K562 (cell line): ENCODE measurements around the gene SLC25A21. TPM values are rescaled to one million over a fixed set of nuclear protein-coding genes. Genes with fewer than 3 reads are reported as not detected.

ENCODE experiments used
- ATAC-seq: fragments of 200-7000 bp; cut with Tn5 transposase; 3 replicates; pipeline ENCODE4 v1.9.1; 2020; ENCODE audit warnings: moderate library complexity
- BruUV-seq: library from RNA; stranded (reverse); fragments of 400-500 nt; replicated peaks from 2 replicates; lab custom pipeline; 2021; lab: Mats Ljungman, UMichigan
- CTCF ChIA-PET: fragments of 300-600 bp; formaldehyde crosslinking; extraction: SDS; loops from one replicate; lab custom pipeline; 2021; ENCODE audit warnings: low intra/inter-chr PET ratio; lab: Yijun Ruan, JAX
- POLR2A ChIA-PET: fragments of 300-600, 350-650 bp; sonication (Branson Sonifier 250); formaldehyde crosslinking; extraction: SDS; loops from one replicate; lab custom pipeline; 2021; ENCODE audit warnings: antibody characterized with exemption, inconsistent platforms; lab: Yijun Ruan, JAX
- DNase-seq, 4 experiments: peaks; one replicate each; pipeline versions ENCODE4 v3.0.0 to v3.0.0-alpha.2; 2011 to 2018; ENCODE audit warnings: low spot score in 3 of 4, mixed read lengths in 3 of 4; ENCODE audit errors: extremely low read depth in 1 of 4
- FAIRE-seq: peaks from 2 replicates; lab custom pipeline; 2011; peaks lifted over from hg19 to GRCh38; lab: Jason Lieb, UNC
- H2AFZ ChIP-seq: 2 replicates; pipeline ENCODE4 v1.6.0; 2011; ENCODE audit warnings: low read depth, low read length, control low read depth, inconsistent platforms
- H3K27ac ChIP-seq: fragments of 200-600 bp; 3 replicates; pipeline ENCODE4 v1.8.0; 2011; ENCODE audit warnings: low read depth, mild to moderate bottlenecking, control low read depth, inconsistent platforms, low read length, moderate library complexity, mixed read lengths; ENCODE audit errors: extremely low read depth
- H3K27me3 ChIP-seq, 2 experiments: fragments of 300-600 bp in 1 of 2; 2 replicates in 1 of 2; 3 replicates in 1 of 2; pipeline versions ENCODE4 v1.6.0 to v1.8.0; 2011; ENCODE audit warnings: inconsistent platforms in 2 of 2, low read length in 2 of 2, mild to moderate bottlenecking in 1 of 2, mixed read lengths in 1 of 2, moderate library complexity in 1 of 2; ENCODE audit not compliant: control insufficient read depth in 2 of 2, insufficient read depth in 2 of 2
- H3K36me3 ChIP-seq: fragments of 300-600 bp; 3 replicates; pipeline ENCODE4 v1.8.0; 2011; ENCODE audit warnings: mild to moderate bottlenecking, low read length, inconsistent platforms; ENCODE audit not compliant: control insufficient read depth, insufficient read depth
- H3K4me1 ChIP-seq, 2 experiments: fragments of 200-600 bp in 1 of 2; replicated peaks in 1 of 2; 2 replicates in 1 of 2; 3 replicates in 1 of 2; pipeline versions ENCODE4 v1.5.1 to v1.8.0; 2011; ENCODE audit warnings: inconsistent platforms in 2 of 2, low read length in 2 of 2, mild to moderate bottlenecking in 1 of 2, mixed read lengths in 1 of 2, moderate library complexity in 1 of 2; ENCODE audit not compliant: control insufficient read depth in 2 of 2, insufficient read depth in 2 of 2
- H3K4me2 ChIP-seq: 2 replicates; pipeline ENCODE4 v1.6.1; 2011; ENCODE audit warnings: low read length, control low read depth, inconsistent platforms, mixed read lengths; ENCODE audit not compliant: insufficient read depth
- H3K4me3 ChIP-seq: fragments of 200-600 bp; sonication (generic), shearing (Covaris generic); 2 replicates; pipeline ENCODE4 v1.5.1; 2016; ENCODE audit warnings: control low read depth, inconsistent platforms
- H3K79me2 ChIP-seq: fragments of 200-600 bp; 3 replicates; pipeline ENCODE4 v1.8.0; 2011; ENCODE audit warnings: low read length, inconsistent platforms; ENCODE audit not compliant: control insufficient read depth, insufficient read depth
- H3K9ac ChIP-seq, 2 experiments: 2 replicates each; pipeline versions ENCODE4 v1.6.0 to v1.6.1; 2011; ENCODE audit warnings: low read depth in 2 of 2, low read length in 2 of 2, control low read depth in 1 of 2, inconsistent platforms in 1 of 2, mild to moderate bottlenecking in 1 of 2, mixed read lengths in 1 of 2; ENCODE audit not compliant: insufficient read depth in 1 of 2
- H3K9me1 ChIP-seq: one replicate; pipeline ENCODE4 v1.6.0; 2011; ENCODE audit warnings: inconsistent platforms, mild to moderate bottlenecking, low read length, moderate library complexity; ENCODE audit not compliant: control insufficient read depth, insufficient read depth
- H3K9me3 ChIP-seq: replicated peaks from 2 replicates; pipeline ENCODE4 v1.5.1; 2011; ENCODE audit warnings: low read depth, low read length, inconsistent platforms; ENCODE audit not compliant: control insufficient read depth, insufficient read depth
- H4K20me1 ChIP-seq: replicated peaks from 2 replicates; pipeline ENCODE4 v1.6.1; 2011; ENCODE audit warnings: low read length, inconsistent platforms, mixed read lengths; ENCODE audit not compliant: control insufficient read depth, insufficient read depth
- ARID4B ChIP-seq: sonication (generic); formaldehyde crosslinking; IDR thresholded peaks from 2 replicates; pipeline ENCODE4 v1.8.0; 2022; ENCODE audit warnings: mild to moderate bottlenecking, missing genetic modification reagents
- HMBOX1 ChIP-seq: sonication (generic); IDR thresholded peaks from 2 replicates; pipeline ENCODE4 v1.6.1; 2016
- SNRNP70 ChIP-seq: fragments of 200-400 bp; formaldehyde crosslinking; optimal IDR thresholded peaks from 2 replicates; pipeline ENCODE3; 2017; ENCODE audit warnings: low read depth, low read length
- USF2 ChIP-seq: sonication (generic); formaldehyde crosslinking; IDR thresholded peaks from 2 replicates; pipeline ENCODE4 v1.5.0; 2020; ENCODE audit warnings: missing genetic modification reagents
- ZNF407 ChIP-seq: fragments of 450-650 bp; IDR thresholded peaks from 2 replicates; pipeline ENCODE4 v1.6.1; 2016; ENCODE audit warnings: low read depth
- ZNF436 ChIP-seq: fragments of 250-450, 450-650 bp; sonication (Bioruptor Pico); formaldehyde crosslinking; IDR thresholded peaks from 2 replicates; pipeline ENCODE4 v1.7.0; 2020; ENCODE audit warnings: mild to moderate bottlenecking
- WGBS: fragments of 100-300 bp; shearing (Covaris generic); methylation state at CpG from one replicate; pipeline ENCODE4 v1.1.6; 2016; ENCODE audit warnings: low coverage, mixed read lengths; ENCODE audit not compliant: insufficient coverage; ENCODE audit errors: missing lambda C conversion rate; 5-methylcytosine and 5-hydroxymethylcytosine counted together
- in situ Hi-C: fragments of 300-500 bp; cut with MboI; formaldehyde crosslinking; loops from 4 replicates; pipeline ENCODE4 v1.15.0; 2018; ENCODE audit warnings: inconsistent platforms, mixed read lengths
- intact Hi-C: fragments of 100-400 bp; cut with micrococcal nuclease; formaldehyde crosslinking; loops from 2 replicates; pipeline ENCODE4 v1.14.2; 2022
- polyA plus RNA-seq, 8 experiments: library from polyadenylated mRNA; depleted of rRNA in 4 of 8; stranded (reverse) in 5 of 8; unstranded in 3 of 8; fragments of >200 nt; fragmentation: Nextera tagmentation in 2 of 8; fragmentation: Illumina TruSeq in 1 of 8; extraction: Ambion mirVana in 2 of 8; extraction: Trizol in 1 of 8; gene quantifications; 2 replicates each; pipeline versions ENCODE4 v1.2.1 to v1.2.3, GENCODE V29; 2011 to 2014; ENCODE audit warnings: inconsistent platforms in 1 of 8, missing spikeins in 1 of 8
- total RNA-seq, 7 experiments: library from RNA; depleted of rRNA in 6 of 7; stranded (reverse); fragments of >200 nt in 6 of 7; fragmentation: Illumina TruSeq in 2 of 7; extraction: Trizol in 2 of 7; gene quantifications; 2 replicates each; pipeline versions ENCODE4 v1.2.1 to v1.2.3, GENCODE V29; 2011 to 2021; ENCODE audit warnings: low replicate concordance in 1 of 7

SLC25A21 gene
- total and polyA plus RNA-seq, 9 of the 15 experiments (the other 6 are each of a cell fraction or from before 2014, with no cell fraction given), result 15.2 to 46.7 (median 28.7) TPM

- in situ Hi-C loops, result no loop called here
- Histone ChIP-seq H3K4me3 (no peak overlapping the region), H3K9ac (no peak overlapping the region; a peak in 1 of 4 replicates), H3K4me1 (peaks cover 0 to 16% of the 10 kb centered on the region in 2 experiments; a peak in 4 of 5 replicates), H3K36me3 (no peaks in the 10 kb centered on the region), H3K9me3 (no peaks in the 10 kb centered on the region), H3K27ac (peak overlapping the region; percentile 34; the same call in 2 of the 3 replicates), H3K4me2 (no peak overlapping the region), H3K27me3 (no peaks in the 10 kb centered on the region), H3K9me1 (no peaks in the 10 kb centered on the region), H4K20me1 (no peaks in the 10 kb centered on the region), H3K79me2 (no peaks in the 10 kb centered on the region), H2AFZ (no peak overlapping the region)
- intact Hi-C loops, result loop anchor here (10.0 kb wide), 1 partner anchor 103 kb away; the partner anchor contains the start of gene PAX9
- BruUV-seq, result no TSS peak
- DNase-seq (peak; percentile 8 to 50 (median 17)), ATAC-seq (peak; percentile 85), FAIRE-seq (peak; percentile 49)
- POLR2A ChIA-PET, result interaction anchor here (0.6 to 1.0 kb wide), 2 partner anchors 20 to 23 kb away, joined by 3 read pairs; no protein-coding TSS in a partner anchor
- 15% methylated on average over 6 of the region's 7 CpGs for WGBS
- CTCF ChIA-PET, result no interaction called here
- no peak for TF ChIP-seq SNRNP70
- no peak for TF ChIP-seq ZNF407
- no peak; the same call in 1 of the 2 replicates for TF ChIP-seq HMBOX1
- no peak for TF ChIP-seq ZNF436 (CRISPR knock-in tag)
- no peak for TF ChIP-seq ARID4B (CRISPR knock-in tag)
- no peak for TF ChIP-seq USF2 (CRISPR knock-in tag)
These were observed 404.7 kb downstream of the SLC25A21 start for GRCh38 chr14:36767603-36768281.
